ENCODE measurements around the gene ACOX2. TPM values are rescaled to one million over a fixed set of nuclear protein-coding genes. Genes with fewer than 3 reads are reported as not detected.

The ACOX2 gene
- total RNA-seq, 1 experiment from 2014 or later, result 2.9 TPM

DNA sequence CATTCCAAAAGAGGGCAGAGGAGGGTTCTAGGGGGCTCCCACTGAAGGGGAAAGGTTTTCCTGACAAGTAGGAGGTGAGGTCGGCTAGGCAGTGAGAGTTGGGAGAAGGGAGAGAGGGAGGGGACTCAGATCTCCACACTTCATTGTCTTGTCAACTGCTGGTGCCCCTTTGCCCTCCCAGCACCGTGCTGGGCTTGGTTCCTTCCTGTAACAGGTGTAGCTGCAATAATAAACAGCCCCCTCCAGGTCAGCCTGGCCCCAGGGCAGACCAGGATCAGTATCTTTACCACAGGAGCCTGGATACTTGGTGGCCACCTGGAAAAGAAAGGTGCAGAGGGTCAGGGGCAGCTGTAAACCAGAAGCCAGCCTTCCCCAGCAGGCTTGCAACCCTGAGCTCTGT, 48.0 kb downstream of the ACOX2 start:
- no peaks in the 10 kb centered on the region; the same call in 1 of the 2 replicates for H3K27me3 ChIP-seq (ENCODE audit: control insufficient read depth, insufficient read depth, low read length)
- H3K36me3 ChIP-seq (replicated peaks; ENCODE audit: control insufficient read depth, insufficient read depth, low read length), result no peaks in the 10 kb centered on the region
- no peak for DNase-seq
- no peak overlapping the region for H3K4me3 ChIP-seq (ENCODE audit: insufficient read depth, low read depth, low read length)

DNA sequence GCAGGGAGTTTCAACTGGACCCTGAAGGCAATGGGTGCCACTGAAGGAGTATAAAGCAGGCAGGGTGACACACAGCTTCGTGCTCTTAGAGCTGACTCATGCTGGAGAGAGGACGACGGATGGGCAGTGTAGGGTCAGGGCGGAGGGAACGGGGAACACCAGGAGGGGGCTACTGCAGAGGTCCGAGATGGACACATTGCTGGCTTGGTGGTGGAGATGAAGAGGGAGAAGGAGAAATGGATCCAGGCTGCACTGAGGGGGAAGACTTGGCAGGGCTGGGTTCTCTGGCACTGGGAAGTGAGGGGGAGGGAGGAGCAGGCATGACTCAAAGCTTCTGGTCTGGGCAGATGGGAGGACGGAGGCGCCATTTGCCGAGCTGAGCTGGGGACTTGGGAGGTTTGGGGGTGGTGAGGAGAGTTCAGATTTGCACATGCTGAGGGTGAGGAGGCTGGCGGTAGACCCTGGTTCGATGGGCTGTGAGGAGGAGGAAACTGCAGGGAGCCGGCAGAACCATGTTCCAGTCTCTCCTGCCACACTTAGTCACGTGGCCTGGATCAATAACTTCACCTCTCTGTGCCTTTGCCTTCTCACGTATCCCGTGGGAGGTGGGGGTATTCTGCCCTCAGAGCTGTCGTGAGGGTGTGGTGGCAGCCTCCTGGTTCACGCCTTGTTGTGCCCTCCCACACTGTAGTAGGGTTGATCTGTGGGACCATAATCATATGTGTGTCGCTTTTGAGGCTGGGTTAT, 49.7 kb downstream of the ACOX2 start:
- H3K27me3 ChIP-seq (ENCODE audit: control insufficient read depth, insufficient read depth, low read length), result no peaks in the 10 kb centered on the region; the same call in 1 of the 2 replicates
- DNase-seq, result no peak
- H3K36me3 ChIP-seq (replicated peaks; ENCODE audit: control insufficient read depth, insufficient read depth, low read length), result no peaks in the 10 kb centered on the region
- H3K4me3 ChIP-seq (ENCODE audit: insufficient read depth, low read depth, low read length), result no peak overlapping the region

- no peaks in the 10 kb centered on the region; the same call in 1 of the 2 replicates for H3K27me3 ChIP-seq (ENCODE audit: control insufficient read depth, insufficient read depth, low read length)
- DNase-seq, result no peak
- no peaks in the 10 kb centered on the region for H3K36me3 ChIP-seq (replicated peaks; ENCODE audit: control insufficient read depth, insufficient read depth, low read length)
- no peak overlapping the region for H3K4me3 ChIP-seq (ENCODE audit: insufficient read depth, low read depth, low read length)
These were observed 51.1 kb downstream of the ACOX2 start for GRCh38 chr3:58485801-58486435.

DNA sequence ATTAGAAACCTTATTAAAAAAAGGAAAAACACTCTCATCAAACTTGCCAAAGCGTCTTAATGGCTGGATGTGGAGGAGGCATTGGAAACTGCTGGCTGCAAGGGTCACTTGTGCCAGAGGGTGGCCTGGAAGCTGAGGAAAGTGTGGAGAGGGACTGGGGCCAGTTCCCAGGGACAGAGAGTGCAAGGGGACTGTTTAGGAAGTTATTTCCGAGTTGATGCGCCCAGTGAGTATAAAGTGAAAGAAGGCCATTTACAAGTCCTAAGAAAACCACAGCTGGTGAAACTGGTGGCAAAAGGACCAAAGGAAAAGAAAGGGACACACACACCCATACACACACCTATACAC, 52.3 kb downstream of the ACOX2 start:
- no peaks in the 10 kb centered on the region; the same call in 1 of the 2 replicates for H3K27me3 ChIP-seq (ENCODE audit: control insufficient read depth, insufficient read depth, low read length)
- no peaks in the 10 kb centered on the region for H3K36me3 ChIP-seq (replicated peaks; ENCODE audit: control insufficient read depth, insufficient read depth, low read length)
- H3K4me3 ChIP-seq (ENCODE audit: insufficient read depth, low read depth, low read length), result no peak overlapping the region
- DNase-seq, result no peak

DNA sequence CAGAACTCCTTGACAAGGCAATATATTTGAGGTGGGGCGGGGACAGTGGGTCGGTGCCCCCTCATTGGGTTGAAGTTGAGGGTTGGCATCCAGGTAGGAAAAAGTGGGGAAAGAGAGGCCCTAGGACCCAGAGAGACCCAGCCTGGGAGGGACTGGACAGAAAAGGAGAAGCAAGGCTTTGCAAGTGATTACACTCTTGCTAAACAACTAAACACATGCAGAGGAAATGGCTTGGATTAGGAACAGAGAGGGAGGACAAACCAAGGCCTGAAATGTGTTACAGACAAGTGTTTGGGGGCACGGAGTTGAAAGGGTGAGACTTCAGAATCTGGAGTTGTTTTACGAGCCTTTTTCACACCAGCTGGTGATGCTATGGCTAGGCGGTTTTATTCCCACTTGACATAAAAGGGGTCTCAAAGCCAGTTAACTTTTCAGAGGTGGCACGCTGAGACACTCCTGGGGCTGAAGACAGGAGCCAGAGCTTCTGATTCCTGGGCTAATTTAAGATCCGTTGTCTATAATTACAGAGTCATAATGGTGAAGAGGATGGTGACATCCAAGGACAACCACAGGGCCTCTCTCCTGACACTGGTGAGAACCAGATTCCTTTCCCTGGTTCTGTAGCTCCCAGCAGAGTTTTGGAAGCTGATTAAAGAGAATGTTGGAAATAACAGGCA, 52.8 kb downstream of the ACOX2 start:
- no peaks in the 10 kb centered on the region; the same call in 1 of the 2 replicates for H3K27me3 ChIP-seq (ENCODE audit: control insufficient read depth, insufficient read depth, low read length)
- no peak overlapping the region for H3K4me3 ChIP-seq (ENCODE audit: insufficient read depth, low read depth, low read length)
- H3K36me3 ChIP-seq (replicated peaks; ENCODE audit: control insufficient read depth, insufficient read depth, low read length), result no peaks in the 10 kb centered on the region
- DNase-seq, result no peak

- Histone ChIP-seq H3K4me3 (ENCODE audit: insufficient read depth, low read depth, low read length) (no peak overlapping the region), H3K27me3 (ENCODE audit: control insufficient read depth, insufficient read depth, low read length) (no peaks in the 10 kb centered on the region; the same call in 1 of the 2 replicates), H3K36me3 (replicated peaks; ENCODE audit: control insufficient read depth, insufficient read depth, low read length) (no peaks in the 10 kb centered on the region)
- DNase-seq, result no peak
These were observed 53.9 kb downstream of the ACOX2 start for GRCh38 chr3:58482917-58483636.

DNA sequence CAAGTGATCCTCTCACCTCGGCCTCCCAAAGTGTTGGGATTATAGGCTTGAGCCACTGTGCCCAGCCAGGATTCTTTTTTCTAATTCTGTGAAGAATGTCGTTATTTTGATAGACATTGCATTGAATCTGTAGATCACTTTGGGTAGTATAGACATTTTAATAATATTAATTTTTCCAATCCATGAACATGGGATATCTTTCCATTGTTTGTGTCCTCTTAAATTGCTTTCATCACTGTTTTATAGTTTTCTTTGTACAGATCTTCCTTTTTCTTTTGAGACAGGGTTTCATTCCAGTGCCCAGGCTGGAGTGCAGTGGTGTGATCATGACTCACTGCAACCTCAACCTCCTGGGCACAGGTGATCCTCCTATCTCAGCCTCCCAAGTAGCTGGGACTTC, 56.7 kb downstream of the ACOX2 start:
- no peaks in the 10 kb centered on the region for H3K27me3 ChIP-seq (ENCODE audit: control insufficient read depth, insufficient read depth, low read length)
- no peak for DNase-seq
- no peak overlapping the region for H3K4me3 ChIP-seq (ENCODE audit: insufficient read depth, low read depth, low read length)
- H3K36me3 ChIP-seq (replicated peaks; ENCODE audit: control insufficient read depth, insufficient read depth, low read length), result no peaks in the 10 kb centered on the region

DNA sequence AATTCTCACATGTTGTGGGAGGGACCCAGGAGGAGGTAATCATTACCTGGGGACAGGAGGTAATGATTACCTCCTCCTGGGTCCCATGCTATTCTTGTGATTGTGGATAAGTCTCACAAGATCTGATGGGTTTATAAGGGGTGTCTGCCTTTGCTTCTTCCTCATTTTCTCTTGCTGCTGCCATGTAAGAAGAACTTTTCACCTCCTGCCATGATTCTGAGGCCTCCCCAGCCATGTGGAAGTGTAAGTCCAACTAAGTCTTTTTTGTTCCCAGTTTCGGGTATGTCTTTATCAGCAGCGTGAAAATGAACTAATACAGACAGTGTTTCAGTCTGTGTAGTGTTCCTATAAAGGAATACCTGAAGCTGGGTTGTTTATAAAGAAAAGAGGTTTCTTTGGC, 58.2 kb downstream of the ACOX2 start:
- H3K4me3 ChIP-seq (ENCODE audit: insufficient read depth, low read depth, low read length), result no peak overlapping the region
- no peak for DNase-seq
- H3K27me3 ChIP-seq (ENCODE audit: control insufficient read depth, insufficient read depth, low read length), result no peaks in the 10 kb centered on the region; the same call in 1 of the 2 replicates
- H3K36me3 ChIP-seq (replicated peaks; ENCODE audit: control insufficient read depth, insufficient read depth, low read length), result no peaks in the 10 kb centered on the region

DNA sequence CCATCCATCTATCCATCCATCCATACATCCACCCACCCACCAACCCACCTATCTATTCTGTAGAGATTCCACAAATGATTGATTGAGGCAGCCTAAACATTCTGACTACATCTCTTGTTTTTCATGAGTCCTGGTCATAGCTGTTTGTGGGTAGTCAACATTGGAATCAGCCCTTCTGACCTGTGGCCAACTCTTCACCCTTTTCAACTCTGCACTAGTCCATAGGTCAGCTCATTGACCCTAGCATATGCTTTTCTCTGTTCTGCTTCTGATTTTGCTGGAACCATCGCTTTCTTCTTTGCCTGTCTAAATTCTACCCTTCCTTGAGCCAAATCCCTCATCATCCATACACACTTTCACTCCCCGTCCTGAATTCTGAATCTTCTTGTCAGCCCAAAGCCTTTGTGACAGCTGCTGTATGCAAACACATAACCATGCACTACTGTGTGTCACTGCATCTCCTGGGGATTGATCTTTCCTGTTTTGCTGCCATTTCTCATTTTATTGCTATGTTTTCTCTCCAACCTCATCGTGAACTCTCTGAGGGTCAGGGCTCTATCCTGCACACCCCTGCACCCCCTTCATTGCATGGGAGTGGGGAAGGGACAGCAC, 61.9 kb downstream of the ACOX2 start:
- no peak overlapping the region for H3K4me3 ChIP-seq (ENCODE audit: insufficient read depth, low read depth, low read length)
- H3K36me3 ChIP-seq (replicated peaks; ENCODE audit: control insufficient read depth, insufficient read depth, low read length), result no peaks in the 10 kb centered on the region
- no peak for DNase-seq
- H3K27me3 ChIP-seq (ENCODE audit: control insufficient read depth, insufficient read depth, low read length), result no peaks in the 10 kb centered on the region; the same call in 1 of the 2 replicates

DNA sequence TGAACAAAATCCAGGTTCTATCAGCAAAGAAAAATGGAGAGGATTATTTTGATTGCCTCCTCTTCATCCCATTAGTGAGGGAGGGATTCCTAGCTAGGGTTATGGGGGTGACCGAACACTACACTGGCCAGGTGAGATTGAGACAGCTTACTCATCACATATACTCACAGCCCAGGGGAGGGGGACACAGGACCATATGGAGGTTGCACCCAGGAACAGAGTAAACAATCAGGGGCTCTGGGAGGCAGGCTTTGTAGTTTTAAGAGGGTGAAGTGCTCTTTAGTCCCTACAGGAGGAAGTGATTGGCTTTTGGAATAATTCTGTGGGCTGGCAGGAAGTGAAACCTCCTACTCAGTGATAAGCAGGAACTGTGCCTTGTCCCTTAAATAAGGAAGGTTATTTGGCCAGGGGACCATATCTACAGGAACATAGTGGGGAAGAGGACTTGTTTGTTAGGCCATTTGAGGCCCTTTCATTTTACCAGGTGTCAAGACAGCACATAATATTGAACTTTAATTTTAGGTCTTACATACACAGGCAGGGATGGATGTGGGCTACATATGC, 62.6 kb downstream of the ACOX2 start:
- H3K4me3 ChIP-seq (ENCODE audit: insufficient read depth, low read depth, low read length), result no peak overlapping the region
- DNase-seq, result no peak
- no peaks in the 10 kb centered on the region; the same call in 1 of the 2 replicates for H3K27me3 ChIP-seq (ENCODE audit: control insufficient read depth, insufficient read depth, low read length)
- H3K36me3 ChIP-seq (replicated peaks; ENCODE audit: control insufficient read depth, insufficient read depth, low read length), result no peaks in the 10 kb centered on the region

DNA sequence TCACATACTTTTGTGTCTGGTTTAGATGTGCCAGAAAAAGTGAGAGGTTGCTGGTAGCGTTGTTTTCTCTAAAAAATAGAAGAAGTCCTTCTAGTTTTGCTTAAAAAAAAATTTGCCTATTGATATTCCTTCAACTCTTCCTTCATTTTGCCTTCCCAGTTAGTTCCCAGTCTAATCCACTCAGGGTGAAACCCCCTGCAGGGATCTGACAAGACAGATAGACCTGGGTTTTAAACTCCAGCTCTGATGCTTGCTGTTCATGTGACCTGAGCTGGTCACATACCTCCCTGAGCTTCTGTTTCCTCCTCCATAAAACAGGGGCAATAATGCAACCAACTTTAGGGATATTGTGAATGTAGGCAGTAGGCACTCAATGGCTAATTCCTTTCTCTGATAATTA, 63.7 kb downstream of the ACOX2 start:
- H3K27me3 ChIP-seq (ENCODE audit: control insufficient read depth, insufficient read depth, low read length), result no peaks in the 10 kb centered on the region; the same call in 1 of the 2 replicates
- no peak overlapping the region for H3K4me3 ChIP-seq (ENCODE audit: insufficient read depth, low read depth, low read length)
- no peak for DNase-seq
- H3K36me3 ChIP-seq (replicated peaks; ENCODE audit: control insufficient read depth, insufficient read depth, low read length), result no peaks in the 10 kb centered on the region

GRCh38 chr3:58471025-58471887, 65.7 kb downstream of the ACOX2 start:
- Histone ChIP-seq H3K27me3 (ENCODE audit: control insufficient read depth, insufficient read depth, low read length) (no peaks in the 10 kb centered on the region; the same call in 1 of the 2 replicates), H3K4me3 (ENCODE audit: insufficient read depth, low read depth, low read length) (no peak overlapping the region), H3K36me3 (replicated peaks; ENCODE audit: control insufficient read depth, insufficient read depth, low read length) (no peaks in the 10 kb centered on the region)
- DNase-seq, result no peak

- no peak overlapping the region for H3K4me3 ChIP-seq (ENCODE audit: insufficient read depth, low read depth, low read length)
- DNase-seq, result no peak
- H3K36me3 ChIP-seq (replicated peaks; ENCODE audit: control insufficient read depth, insufficient read depth, low read length), result no peaks in the 10 kb centered on the region
- no peaks in the 10 kb centered on the region; the same call in 1 of the 2 replicates for H3K27me3 ChIP-seq (ENCODE audit: control insufficient read depth, insufficient read depth, low read length)
These were observed 66.5 kb downstream of the ACOX2 start for GRCh38 chr3:58470363-58471024.
